OCI-LY7 (cell line): ENCODE data around the gene ACYP2.

ENCODE experiments used
- CTCF ChIP-seq: fragments of 200-600 bp; sonication (generic); conservative IDR thresholded peaks from 2 replicates; pipeline ENCODE4 v1.5.1; 2014; ENCODE audit warnings: mild to moderate bottlenecking, antibody characterized with exemption, low read length, moderate library complexity, mixed read lengths
- EZH2phosphoT487 ChIP-seq: fragments of 200-600 bp; sonication (generic); IDR thresholded peaks from 2 replicates; pipeline ENCODE4 v1.6.1; 2018; ENCODE audit warnings: low read depth, borderline replicate concordance, mild to moderate bottlenecking, mixed run types, antibody characterized with exemption, low read length, moderate library complexity, mixed read lengths

- TF ChIP-seq CTCF: no peak
- no peak for TF ChIP-seq EZH2phosphoT487
These were observed 49.5 kb upstream of the ACYP2 start for GRCh38 chr2:54065891-54066290.
